Measurements from ENCODE around the gene SLC16A14.

The SLC16A14 gene

GRCh38 chr2:230053753-230054478 lies 14.8 kb downstream of the SLC16A14 start:
- Histone ChIP-seq H2AFZ (ENCODE audit: low read length) (no peak overlapping the region), H3K4me3 (ENCODE audit: low read length, poor library complexity, severe bottlenecking) (no peak overlapping the region), H3K79me2 (ENCODE audit: insufficient read depth, low read length) (no peaks in the 10 kb centered on the region), H4K20me1 (ENCODE audit: insufficient read depth, low read length, poor library complexity, severe bottlenecking) (no peaks in the 10 kb centered on the region), H3K36me3 (ENCODE audit: insufficient read depth, low read length) (no peaks in the 10 kb centered on the region), H3F3A (ENCODE audit: low read depth) (no peaks in the 10 kb centered on the region), H3K9me2 (replicated peaks; ENCODE audit: low read depth, low read length) (no peaks in the 10 kb centered on the region), H3K9ac (ENCODE audit: low read depth, low read length, poor library complexity, severe bottlenecking) (no peak overlapping the region), H3K4me2 (ENCODE audit: low read depth, low read length, poor library complexity, severe bottlenecking) (no peak overlapping the region), H3K27me3 (ENCODE audit: insufficient read depth, low read length, poor library complexity, severe bottlenecking) (no peaks in the 10 kb centered on the region), H3K9me3 (ENCODE audit: insufficient read depth, low read depth, low read length) (no peaks in the 10 kb centered on the region), H3K4me1 (ENCODE audit: insufficient read depth, low read length, poor library complexity, severe bottlenecking) (no peaks in the 10 kb centered on the region)
- TF ChIP-seq EZH2phosphoT487 (IDR thresholded peaks at IDR 0.05; ENCODE audit: borderline replicate concordance) (no peak), CTCF (conservative IDR thresholded peaks at IDR 0.05; ENCODE audit: low read length) (no peak)

DNA sequence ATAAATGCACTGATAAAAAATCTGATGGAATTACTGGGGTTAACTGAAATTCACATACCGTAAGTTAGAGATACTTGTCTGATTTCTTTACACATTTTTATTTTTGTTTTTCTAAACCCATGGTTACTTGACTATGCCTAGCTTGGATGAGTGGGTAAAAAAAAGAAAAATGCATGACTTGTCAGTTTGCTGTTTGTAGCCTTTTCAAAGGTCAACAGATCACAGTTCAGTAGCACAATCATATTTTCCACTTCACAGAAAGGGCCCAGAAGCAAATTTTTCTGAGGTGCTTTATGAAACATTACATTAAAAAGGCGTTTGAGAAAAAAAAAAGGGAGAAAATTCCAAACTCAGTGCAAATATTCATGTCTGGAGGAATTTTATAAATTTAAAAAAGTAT lies 16.4 kb downstream of the SLC16A14 start:
- no peaks in the 10 kb centered on the region for H3F3A ChIP-seq (ENCODE audit: low read depth)
- H3K9ac ChIP-seq (ENCODE audit: low read depth, low read length, poor library complexity, severe bottlenecking): no peak overlapping the region
- H4K20me1 ChIP-seq (ENCODE audit: insufficient read depth, low read length, poor library complexity, severe bottlenecking): no peaks in the 10 kb centered on the region
- H3K4me1 ChIP-seq (ENCODE audit: insufficient read depth, low read length, poor library complexity, severe bottlenecking): no peaks in the 10 kb centered on the region
- no peak overlapping the region for H2AFZ ChIP-seq (ENCODE audit: low read length)
- no peak overlapping the region for H3K4me2 ChIP-seq (ENCODE audit: low read depth, low read length, poor library complexity, severe bottlenecking)
- TF ChIP-seq CTCF (conservative IDR thresholded peaks at IDR 0.05; ENCODE audit: low read length) (no peak), EZH2phosphoT487 (IDR thresholded peaks at IDR 0.05; ENCODE audit: borderline replicate concordance) (no peak)
- no peaks in the 10 kb centered on the region for H3K79me2 ChIP-seq (ENCODE audit: insufficient read depth, low read length)
- H3K27me3 ChIP-seq (ENCODE audit: insufficient read depth, low read length, poor library complexity, severe bottlenecking): no peaks in the 10 kb centered on the region
- no peaks in the 10 kb centered on the region for H3K9me3 ChIP-seq (ENCODE audit: insufficient read depth, low read depth, low read length)
- no peaks in the 10 kb centered on the region for H3K36me3 ChIP-seq (ENCODE audit: insufficient read depth, low read length)
- no peaks in the 10 kb centered on the region for H3K9me2 ChIP-seq (replicated peaks; ENCODE audit: low read depth, low read length)
- no peak overlapping the region for H3K4me3 ChIP-seq (ENCODE audit: low read length, poor library complexity, severe bottlenecking)

DNA sequence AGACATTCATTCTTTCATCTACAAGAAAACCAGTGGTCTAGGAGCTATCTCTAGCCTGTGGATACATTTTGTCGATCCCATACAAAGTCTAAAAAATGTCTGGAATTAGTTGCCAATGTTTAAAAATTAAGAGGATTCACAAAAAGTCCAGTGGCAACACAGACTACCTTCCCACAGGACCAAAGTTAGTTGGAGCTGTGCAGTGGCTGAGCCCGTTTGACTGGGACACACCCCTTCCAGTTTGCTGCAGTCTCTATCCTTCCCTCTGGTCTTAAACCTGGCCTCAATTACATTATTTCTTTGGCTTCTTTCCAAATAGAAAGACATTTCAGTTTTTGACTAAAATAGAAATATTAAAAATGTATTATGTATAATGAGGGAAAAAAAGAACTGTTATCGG lies 18.6 kb downstream of the SLC16A14 start:
- no peak overlapping the region for H3K4me2 ChIP-seq (ENCODE audit: low read depth, low read length, poor library complexity, severe bottlenecking)
- H3K4me1 ChIP-seq (ENCODE audit: insufficient read depth, low read length, poor library complexity, severe bottlenecking): no peaks in the 10 kb centered on the region
- H3F3A ChIP-seq (ENCODE audit: low read depth): no peaks in the 10 kb centered on the region
- H3K4me3 ChIP-seq (ENCODE audit: low read length, poor library complexity, severe bottlenecking): no peak overlapping the region
- H2AFZ ChIP-seq (ENCODE audit: low read length): no peak overlapping the region
- no peaks in the 10 kb centered on the region for H4K20me1 ChIP-seq (ENCODE audit: insufficient read depth, low read length, poor library complexity, severe bottlenecking)
- H3K79me2 ChIP-seq (ENCODE audit: insufficient read depth, low read length): no peaks in the 10 kb centered on the region
- H3K9me3 ChIP-seq (ENCODE audit: insufficient read depth, low read depth, low read length): no peaks in the 10 kb centered on the region
- H3K9me2 ChIP-seq (replicated peaks; ENCODE audit: low read depth, low read length): no peaks in the 10 kb centered on the region
- no peaks in the 10 kb centered on the region for H3K27me3 ChIP-seq (ENCODE audit: insufficient read depth, low read length, poor library complexity, severe bottlenecking)
- no peaks in the 10 kb centered on the region for H3K36me3 ChIP-seq (ENCODE audit: insufficient read depth, low read length)
- H3K9ac ChIP-seq (ENCODE audit: low read depth, low read length, poor library complexity, severe bottlenecking): no peak overlapping the region
- no peak for TF ChIP-seq EZH2phosphoT487 (IDR thresholded peaks at IDR 0.05; ENCODE audit: borderline replicate concordance)
- no peak for TF ChIP-seq CTCF (conservative IDR thresholded peaks at IDR 0.05; ENCODE audit: low read length)
